ENCODE results near the gene SLC23A2.

Gene SLC23A2

GRCh38 chr20:5003626-5004025 lies 2.3 kb upstream of the SLC23A2 start:
- DNase-seq (ENCODE audit: low read depth), result no peak
- no peak overlapping the region for H3K4me3 ChIP-seq (ENCODE audit: control insufficient read depth, low read depth, low read length)
- no peak for TF ChIP-seq CTCF (IDR thresholded peaks at IDR 0.05; ENCODE audit: control insufficient read depth, insufficient read depth, low read depth, low read length, missing control alignments)

- peak overlapping the region; percentile 71; the same call in 1 of the 2 replicates for H3K4me3 ChIP-seq (ENCODE audit: control insufficient read depth, low read depth, low read length)
- TF ChIP-seq CTCF (IDR thresholded peaks at IDR 0.05; ENCODE audit: control insufficient read depth, insufficient read depth, low read depth, low read length, missing control alignments), result no peak
Observed at GRCh38 chr20:5002077-5002413, 735 bp upstream of the SLC23A2 start.

GRCh38 chr20:5000263-5001173 lies 792 bp downstream of the SLC23A2 start:
- DNase-seq (ENCODE audit: low read depth), result no peak

More at GRCh38 chr20:5002077-5002413, 735 bp upstream of the SLC23A2 start:
- no peak for DNase-seq (ENCODE audit: low read depth)

DNA sequence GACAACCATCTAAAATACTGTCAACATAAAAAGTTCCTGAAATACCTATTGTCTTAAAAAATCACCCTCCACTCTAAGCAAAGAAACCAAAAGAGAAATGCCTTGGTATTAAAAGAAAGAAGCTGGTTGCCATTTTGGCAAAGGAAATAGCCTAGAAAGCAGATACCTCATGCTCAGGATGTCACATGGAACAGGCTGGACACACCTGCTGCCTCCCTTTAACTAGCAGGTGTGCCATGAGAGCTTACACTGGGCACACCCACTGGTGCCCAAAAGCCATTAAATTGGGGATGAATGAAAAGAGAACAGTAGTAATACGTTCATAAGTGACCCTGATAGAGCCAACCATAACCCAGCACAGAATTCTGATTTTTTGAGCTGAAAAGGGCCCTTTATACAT lies 1.5 kb downstream of the SLC23A2 start:
- no peak for DNase-seq (ENCODE audit: low read depth)
- no peak for TF ChIP-seq CTCF (IDR thresholded peaks at IDR 0.05; ENCODE audit: control insufficient read depth, insufficient read depth, low read depth, low read length, missing control alignments)

More at GRCh38 chr20:5000263-5001173, 792 bp downstream of the SLC23A2 start:
- peak overlapping the region; percentile 72 for H3K4me3 ChIP-seq (ENCODE audit: control insufficient read depth, low read depth, low read length)
- TF ChIP-seq CTCF (IDR thresholded peaks at IDR 0.05; ENCODE audit: control insufficient read depth, insufficient read depth, low read depth, low read length, missing control alignments), result no peak

DNA sequence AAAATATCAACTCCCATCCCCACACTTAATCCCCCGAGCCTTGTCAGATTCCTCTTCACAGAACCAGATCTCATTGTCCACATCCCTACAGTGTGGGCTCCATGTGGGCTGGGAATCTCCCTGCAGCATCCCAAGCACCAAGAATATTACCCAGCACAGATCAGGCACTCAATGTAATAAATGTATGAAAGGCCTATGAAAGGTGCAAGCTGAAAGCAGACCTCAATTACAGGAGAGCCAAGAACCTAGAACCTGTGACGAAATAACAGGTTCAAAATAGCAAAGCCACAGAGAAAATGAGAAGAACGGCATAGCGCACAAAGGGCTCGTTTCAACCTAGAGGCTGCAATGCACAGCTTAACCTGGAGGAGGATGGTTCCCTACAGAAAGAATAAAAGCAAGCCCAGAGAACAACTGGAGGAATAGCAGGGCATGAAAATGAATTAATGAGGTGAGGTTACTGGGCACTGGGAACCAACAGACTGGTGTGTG lies 3.1 kb downstream of the SLC23A2 start:
- no peak for DNase-seq (ENCODE audit: low read depth)
- no peak for TF ChIP-seq CTCF (IDR thresholded peaks at IDR 0.05; ENCODE audit: control insufficient read depth, insufficient read depth, low read depth, low read length, missing control alignments)
- no peak overlapping the region for H3K4me3 ChIP-seq (ENCODE audit: control insufficient read depth, low read depth, low read length)

More for the DNA sequence above, 1.5 kb downstream of the SLC23A2 start:
- peak overlapping the region; percentile 72 for H3K4me3 ChIP-seq (ENCODE audit: control insufficient read depth, low read depth, low read length)

DNA sequence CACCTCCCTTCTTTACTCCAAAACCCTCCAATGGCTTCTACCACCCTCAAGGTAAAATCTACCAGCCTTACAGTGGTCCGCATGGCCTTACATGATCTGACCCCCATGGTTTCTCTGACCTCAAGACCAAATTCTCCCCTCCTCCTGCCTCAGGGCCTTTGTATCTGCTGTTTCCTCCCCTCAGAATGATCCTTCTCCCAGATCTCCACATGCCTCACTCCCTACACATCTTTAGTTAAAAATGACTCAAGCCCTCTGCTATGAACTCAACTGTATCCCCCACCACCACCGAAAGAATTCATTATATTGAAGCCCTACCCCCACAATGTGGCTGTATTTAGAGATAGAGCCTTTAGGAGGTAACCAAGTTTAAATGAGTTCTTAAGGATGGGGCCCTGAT lies 4.1 kb downstream of the SLC23A2 start:
- H3K4me3 ChIP-seq (ENCODE audit: control insufficient read depth, low read depth, low read length), result no peak overlapping the region
- no peak for DNase-seq (ENCODE audit: low read depth)
- no peak for TF ChIP-seq CTCF (IDR thresholded peaks at IDR 0.05; ENCODE audit: control insufficient read depth, insufficient read depth, low read depth, low read length, missing control alignments)
